ENCODE data around the gene LBHD2. TPM values are rescaled to one million over a fixed set of nuclear protein-coding genes. Genes with fewer than 3 reads are reported as not detected.
A peak's percentile ranks its signal among the peaks of the same experiment; 100 is the strongest.

The LBHD2 gene
- total and polyA plus RNA-seq, 10 of the 15 experiments (the other 5 are each of a cell fraction or from before 2014, with no cell fraction given), result not detected

DNA sequence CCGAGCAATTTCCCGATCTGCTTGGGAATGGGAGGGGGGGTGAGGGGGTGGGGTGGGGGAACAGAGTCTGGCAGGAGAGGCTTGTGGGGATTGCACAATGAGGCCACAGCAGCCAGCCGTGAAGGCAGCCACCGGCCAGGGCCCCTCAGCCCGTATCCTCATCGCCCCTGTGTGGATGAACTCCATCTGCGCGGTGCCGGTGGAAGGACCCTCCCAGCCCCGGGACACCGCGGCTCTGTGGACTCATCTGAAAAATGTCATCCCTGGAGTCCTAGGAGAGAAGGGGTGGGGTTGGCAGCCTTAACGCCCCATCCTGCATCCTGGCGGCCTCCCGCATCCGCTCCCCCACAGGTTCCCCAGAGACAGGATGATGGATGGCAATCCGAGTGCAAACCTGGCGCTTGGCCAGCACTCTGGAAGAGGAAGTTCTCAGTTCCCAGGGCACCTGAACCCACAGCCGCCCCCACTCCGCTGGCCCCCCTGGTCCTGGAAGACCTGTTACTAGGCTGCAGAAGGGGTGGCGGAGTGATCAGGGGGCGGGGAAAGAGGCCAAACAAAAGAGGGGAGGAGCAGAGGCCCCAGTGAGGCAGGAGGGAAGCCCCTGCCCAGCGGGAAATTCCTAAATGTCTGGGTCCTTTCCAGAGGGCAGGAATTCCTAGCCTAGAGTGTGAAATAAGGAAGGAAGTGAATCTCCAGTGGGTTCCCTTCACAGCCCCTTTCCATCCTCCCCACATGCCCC lies 38.0 kb downstream of the LBHD2 start:
- no peaks in the 10 kb centered on the region for H3K9me3 ChIP-seq (replicated peaks; ENCODE audit: control insufficient read depth, insufficient read depth, low read length)
- H3K4me3 ChIP-seq, result peak overlapping the region; percentile 79; the same call in 1 of the 2 replicates
- ChIA-PET POLR2A (interaction anchor here (0.6 kb wide), 1 partner anchor 9 kb away, joined by 3 read pairs; no protein-coding TSS in a partner anchor), RAD21 (ENCODE audit: unreplicated experiment) (no interaction called here), SMC1A (ENCODE audit: uncharacterized antibody, unreplicated experiment) (no interaction called here), CTCF (interaction anchor here (1.0 to 4.9 kb wide), 2 partner anchors 14 to 17 kb away, joined by 3 to 23 read pairs; no protein-coding TSS in a partner anchor)
- no peaks in the 10 kb centered on the region for H4K20me1 ChIP-seq (ENCODE audit: control insufficient read depth, insufficient read depth)
- intact Hi-C loops (cut with micrococcal nuclease; ENCODE audit: unreplicated experiment) (no loop called here), in situ Hi-C loops (cut with MboI) (no loop called here)
- DNase-seq (ENCODE audit: low read depth, low spot score) (no peak), ATAC-seq (peak; percentile 56), FAIRE-seq (no peak)
- H3K27ac ChIP-seq (ENCODE audit: control insufficient read depth, insufficient read depth), result peak overlapping the region; percentile 61
- BruUV-seq (replicated peaks), result no TSS peak
- H3K4me1 ChIP-seq (ENCODE audit: control insufficient read depth, insufficient read depth, low read length), result peaks cover 21% of the 10 kb centered on the region
- H3K79me2 ChIP-seq (ENCODE audit: control insufficient read depth, insufficient read depth, low read length), result peaks cover 19% of the 10 kb centered on the region
- no peaks in the 10 kb centered on the region for H3K27me3 ChIP-seq (replicated peaks in 1 of 2; ENCODE audit: control insufficient read depth in 2 of 2, insufficient read depth in 2 of 2, low read length in 1 of 2)
- peak overlapping the region; percentile 70 for H2AFZ ChIP-seq (ENCODE audit: control insufficient read depth, low read depth, low read length)
- 35% methylated on average over 21 of the region's 23 CpGs for WGBS (ENCODE audit: insufficient coverage, insufficient replicate concordance, low lambda C conversion rate, missing lambda C conversion rate)
- H3K9ac ChIP-seq (ENCODE audit: control insufficient read depth, insufficient read depth, low read length), result peak overlapping the region; percentile 60
- H3K4me2 ChIP-seq (ENCODE audit: control insufficient read depth, insufficient read depth), result peak overlapping the region; percentile 77
- no peaks in the 10 kb centered on the region for H3K36me3 ChIP-seq (ENCODE audit: control insufficient read depth in 2 of 2, insufficient read depth in 2 of 2, low read length in 1 of 2)
- no peak for TF ChIP-seq WRNIP1 (IDR thresholded peaks at IDR 0.05; ENCODE audit: borderline replicate concordance, low read depth, low read length)
- TF ChIP-seq SIN3A (IDR thresholded peaks at IDR 0.05; ENCODE audit: low read depth, low read length), result no peak
- no peak for TF ChIP-seq NRF1 (conservative IDR thresholded peaks at IDR 0.05; ENCODE audit: low read depth, low read length)
- TF ChIP-seq CBX3 (IDR thresholded peaks at IDR 0.05; ENCODE audit: borderline replicate concordance, low read depth), result no peak
- no peak for TF ChIP-seq KLF5 (IDR thresholded peaks at IDR 0.05; ENCODE audit: partially characterized antibody)
- no peak for TF ChIP-seq STAT1 (conservative IDR thresholded peaks at IDR 0.05)
- TF ChIP-seq SREBF1 (IDR thresholded peaks at IDR 0.05; ENCODE audit: low read length), result no peak
- TF ChIP-seq EZH2 (IDR thresholded peaks at IDR 0.05; ENCODE audit: borderline replicate concordance, control insufficient read depth, low read depth, low read length), result no peak
- no peak; a peak in 1 of 3 replicates for TF ChIP-seq EGR1 (IDR thresholded peaks at IDR 0.05; ENCODE audit: borderline replicate concordance in 1 of 2, low read depth in 2 of 2, low read length in 2 of 2)
- no peak for TF ChIP-seq YY1 (IDR thresholded peaks at IDR 0.05; ENCODE audit: low read depth, low read length)
- no peak for TF ChIP-seq MTA2 (IDR thresholded peaks at IDR 0.05; ENCODE audit: low read depth)
- TF ChIP-seq IKZF1 (conservative IDR thresholded peaks at IDR 0.05), result peak; percentile 90
- TF ChIP-seq TCF7 (IDR thresholded peaks at IDR 0.05; ENCODE audit: borderline replicate concordance), result no peak
- TF ChIP-seq ZNF24 (IDR thresholded peaks at IDR 0.05), result no peak
- peak; percentile 50 for TF ChIP-seq DPF2 (IDR thresholded peaks at IDR 0.05)
- no peak for TF ChIP-seq SUZ12 (IDR thresholded peaks at IDR 0.05; ENCODE audit: unreplicated experiment)
- TF ChIP-seq, protein P1, sequence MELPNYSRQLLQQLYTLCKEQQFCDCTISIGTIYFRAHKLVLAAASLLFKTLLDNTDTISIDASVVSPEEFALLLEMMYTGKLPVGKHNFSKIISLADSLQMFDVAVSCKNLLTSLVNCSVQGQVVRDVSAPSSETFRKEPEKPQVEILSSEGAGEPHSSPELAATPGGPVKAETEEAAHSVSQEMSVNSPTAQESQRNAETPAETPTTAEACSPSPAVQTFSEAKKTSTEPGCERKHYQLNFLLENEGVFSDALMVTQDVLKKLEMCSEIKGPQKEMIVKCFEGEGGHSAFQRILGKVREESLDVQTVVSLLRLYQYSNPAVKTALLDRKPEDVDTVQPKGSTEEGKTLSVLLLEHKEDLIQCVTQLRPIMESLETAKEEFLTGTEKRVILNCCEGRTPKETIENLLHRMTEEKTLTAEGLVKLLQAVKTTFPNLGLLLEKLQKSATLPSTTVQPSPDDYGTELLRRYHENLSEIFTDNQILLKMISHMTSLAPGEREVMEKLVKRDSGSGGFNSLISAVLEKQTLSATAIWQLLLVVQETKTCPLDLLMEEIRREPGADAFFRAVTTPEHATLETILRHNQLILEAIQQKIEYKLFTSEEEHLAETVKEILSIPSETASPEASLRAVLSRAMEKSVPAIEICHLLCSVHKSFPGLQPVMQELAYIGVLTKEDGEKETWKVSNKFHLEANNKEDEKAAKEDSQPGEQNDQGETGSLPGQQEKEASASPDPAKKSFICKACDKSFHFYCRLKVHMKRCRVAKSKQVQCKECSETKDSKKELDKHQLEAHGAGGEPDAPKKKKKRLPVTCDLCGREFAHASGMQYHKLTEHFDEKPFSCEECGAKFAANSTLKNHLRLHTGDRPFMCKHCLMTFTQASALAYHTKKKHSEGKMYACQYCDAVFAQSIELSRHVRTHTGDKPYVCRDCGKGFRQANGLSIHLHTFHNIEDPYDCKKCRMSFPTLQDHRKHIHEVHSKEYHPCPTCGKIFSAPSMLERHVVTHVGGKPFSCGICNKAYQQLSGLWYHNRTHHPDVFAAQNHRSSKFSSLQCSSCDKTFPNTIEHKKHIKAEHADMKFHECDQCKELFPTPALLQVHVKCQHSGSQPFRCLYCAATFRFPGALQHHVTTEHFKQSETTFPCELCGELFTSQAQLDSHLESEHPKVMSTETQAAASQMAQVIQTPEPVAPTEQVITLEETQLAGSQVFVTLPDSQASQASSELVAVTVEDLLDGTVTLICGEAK (IDR thresholded peaks at IDR 0.05; ENCODE audit: borderline replicate concordance), result no peak
- TF ChIP-seq CHD4 (IDR thresholded peaks at IDR 0.05), result no peak
- TF ChIP-seq BHLHE40 (IDR thresholded peaks at IDR 0.05; ENCODE audit: borderline replicate concordance in 1 of 2, low read depth in 2 of 2, low read length in 1 of 2), result no peak
- TF ChIP-seq, protein P2, sequence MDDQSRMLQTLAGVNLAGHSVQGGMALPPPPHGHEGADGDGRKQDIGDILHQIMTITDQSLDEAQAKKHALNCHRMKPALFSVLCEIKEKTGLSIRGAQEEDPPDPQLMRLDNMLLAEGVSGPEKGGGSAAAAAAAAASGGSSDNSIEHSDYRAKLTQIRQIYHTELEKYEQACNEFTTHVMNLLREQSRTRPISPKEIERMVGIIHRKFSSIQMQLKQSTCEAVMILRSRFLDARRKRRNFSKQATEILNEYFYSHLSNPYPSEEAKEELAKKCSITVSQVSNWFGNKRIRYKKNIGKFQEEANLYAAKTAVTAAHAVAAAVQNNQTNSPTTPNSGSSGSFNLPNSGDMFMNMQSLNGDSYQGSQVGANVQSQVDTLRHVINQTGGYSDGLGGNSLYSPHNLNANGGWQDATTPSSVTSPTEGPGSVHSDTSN (IDR thresholded peaks at IDR 0.05; ENCODE audit: insufficient replicate concordance, low read depth, low read length), result peak; percentile 91
- no peak for TF ChIP-seq TCF12 (IDR thresholded peaks at IDR 0.05; ENCODE audit: low read depth, low read length)
